GM18867 (cell line): Measurements from ENCODE around the gene RAPGEF2.
A peak's percentile ranks its signal among the peaks of the same experiment; 100 is the strongest.

ENCODE experiments used
- ATAC-seq: cut with Tn5 transposase; IDR thresholded peaks from one replicate; pipeline ENCODE4 v1.9.1; 2021; ENCODE audit warnings: mild to moderate bottlenecking, moderate library complexity; ENCODE audit not compliant: unreplicated experiment

Gene RAPGEF2

DNA sequence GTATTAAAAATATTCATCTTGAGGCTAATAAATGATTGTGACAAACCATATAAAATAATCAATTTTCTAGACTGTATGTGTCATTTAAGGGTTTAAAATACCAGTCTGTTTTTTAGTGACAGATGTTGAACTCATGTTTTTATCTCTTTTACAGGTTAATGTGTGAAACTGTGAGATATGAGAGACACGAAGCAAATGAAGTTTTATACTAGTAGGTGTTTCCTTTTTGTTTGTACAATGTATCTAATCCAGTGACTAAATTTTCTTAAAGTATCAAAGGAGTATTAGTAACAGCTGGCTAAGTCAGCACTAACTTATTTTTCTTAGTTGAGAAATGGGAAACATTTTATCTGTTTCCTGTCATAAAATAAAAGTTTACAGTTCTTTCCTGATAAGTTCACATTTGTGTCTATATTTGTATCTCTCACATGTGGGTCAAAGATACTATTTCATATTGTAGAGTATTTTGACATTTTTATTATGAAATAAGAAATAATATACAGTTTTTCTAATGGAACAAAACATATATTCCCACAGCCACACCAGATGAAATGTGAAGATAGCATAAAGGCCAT is 90.3 kb downstream of the RAPGEF2 start:
- ATAC-seq: no peak

DNA sequence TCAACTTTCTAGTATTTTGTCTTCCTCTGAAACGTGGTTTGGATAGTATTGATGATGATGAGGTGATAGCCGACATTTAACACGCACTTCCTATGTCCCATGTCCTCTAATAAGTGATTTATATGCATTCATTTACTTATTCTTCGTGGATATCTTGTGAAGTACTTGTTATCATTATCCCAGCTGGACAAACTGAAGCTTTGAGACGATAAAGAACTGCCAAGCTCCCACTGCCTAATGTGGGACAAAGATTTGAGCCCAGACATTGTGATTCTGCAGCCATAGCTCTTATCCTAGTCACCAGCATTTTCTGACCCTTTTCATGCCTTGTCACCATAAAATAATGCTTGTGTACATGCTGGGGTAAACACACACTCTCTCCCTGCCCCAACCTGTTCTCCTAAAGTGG is 92.5 kb downstream of the RAPGEF2 start:
- ATAC-seq: no peak

DNA sequence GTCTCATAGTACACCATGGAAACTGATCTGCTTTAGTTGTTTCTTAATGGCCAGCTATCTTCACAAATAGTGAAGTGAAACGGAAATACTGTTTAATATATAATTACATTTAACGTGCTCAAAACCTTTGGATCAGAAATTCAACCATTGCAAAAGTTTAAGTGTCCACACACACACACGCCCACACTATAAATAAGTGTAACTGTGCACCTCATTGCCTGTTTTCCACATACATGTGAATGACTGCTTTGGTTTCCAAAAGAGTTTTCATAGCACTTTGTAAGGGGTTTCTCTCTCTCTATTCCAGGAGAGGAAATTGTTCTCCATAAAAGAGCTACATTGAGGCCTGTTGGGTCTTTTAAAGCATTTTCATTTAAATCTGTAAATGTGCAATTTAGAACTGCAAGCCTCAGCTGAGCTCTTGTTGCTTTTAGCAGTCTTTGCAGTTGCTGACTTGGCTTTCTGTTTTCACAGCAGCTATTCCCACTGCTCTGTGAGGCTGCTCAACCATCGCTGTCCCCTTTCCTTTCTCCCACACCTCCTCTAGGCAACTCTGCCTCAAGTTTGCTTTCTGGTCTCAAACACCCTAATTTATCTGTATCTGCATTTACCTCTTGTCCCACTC is 94.5 kb downstream of the RAPGEF2 start:
- ATAC-seq: no peak

DNA sequence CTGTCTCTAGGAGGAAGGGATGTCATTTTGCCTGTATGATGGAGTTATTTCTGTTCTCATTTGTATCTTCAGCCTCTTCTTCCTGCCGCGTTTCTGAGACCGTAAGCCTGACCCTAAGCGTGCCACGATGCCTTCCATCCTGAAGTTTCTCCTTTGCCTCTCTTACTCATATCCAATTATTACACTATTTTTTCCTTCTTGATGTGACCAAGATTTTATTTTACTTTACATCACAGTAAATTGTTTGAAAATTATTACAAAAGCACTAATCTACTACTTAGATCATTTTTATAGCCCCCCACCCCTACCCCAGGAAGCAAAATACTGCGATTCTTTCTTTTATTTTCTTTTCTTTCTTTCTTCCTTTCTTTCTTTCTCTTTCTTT is 95.0 kb downstream of the RAPGEF2 start:
- ATAC-seq: no peak

DNA sequence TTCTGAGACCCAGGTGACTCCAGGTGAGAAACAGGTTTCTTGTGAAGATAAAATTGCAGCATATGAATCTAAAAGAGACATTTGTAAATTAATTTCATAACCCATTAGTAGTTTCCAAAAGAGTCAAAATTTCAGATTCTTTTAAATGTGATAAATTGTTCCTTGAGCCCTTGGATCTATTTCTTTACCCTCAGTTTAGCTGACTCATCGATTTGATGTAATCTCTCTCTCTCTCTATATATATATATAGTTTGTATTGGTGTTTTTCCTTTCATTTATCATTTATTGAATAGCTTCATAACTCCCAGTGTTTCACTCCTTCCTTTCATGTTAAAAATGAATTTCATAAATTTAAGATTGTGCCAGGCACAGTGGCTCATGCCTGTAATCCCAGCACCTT is 96.9 kb downstream of the RAPGEF2 start:
- no peak for ATAC-seq

DNA sequence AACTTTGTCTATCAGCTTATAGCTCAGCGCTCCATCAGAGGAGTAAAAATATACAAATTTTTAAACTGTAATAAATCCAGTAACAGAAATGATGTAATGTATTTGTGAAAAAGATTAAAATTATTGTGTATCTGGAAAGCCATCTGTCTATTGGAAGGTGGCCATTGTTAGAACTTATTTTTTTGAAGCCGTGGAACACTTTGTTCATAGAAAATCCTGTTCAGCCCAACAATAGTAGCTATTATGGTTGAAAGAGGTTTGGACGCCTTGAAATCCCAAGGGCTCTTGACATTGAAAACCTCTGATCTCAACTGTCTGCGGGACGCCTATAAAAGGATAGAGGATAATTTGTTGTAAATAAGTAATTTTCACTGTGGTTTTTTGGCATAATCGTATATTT is 98.3 kb downstream of the RAPGEF2 start:
- ATAC-seq: no peak

DNA sequence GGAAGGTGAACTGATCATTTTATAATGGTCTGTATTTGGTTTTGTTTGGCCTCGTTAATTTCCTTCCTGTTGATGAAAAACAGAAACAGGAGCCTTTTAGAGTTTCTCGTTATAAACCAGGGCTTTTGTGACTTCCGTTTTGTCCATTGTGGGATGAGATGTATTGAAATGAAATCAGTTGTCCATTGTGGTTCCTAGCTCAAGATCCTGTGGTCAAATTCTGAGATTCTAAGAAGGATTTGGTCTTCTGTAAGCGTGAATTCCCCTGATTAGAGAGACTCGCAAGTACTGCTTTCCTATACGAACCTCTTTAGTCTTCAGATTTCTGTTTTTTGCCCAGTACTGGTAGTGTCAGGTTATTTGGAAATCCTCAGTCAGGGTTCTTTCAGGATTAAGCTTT is 101.7 kb downstream of the RAPGEF2 start:
- no peak for ATAC-seq

DNA sequence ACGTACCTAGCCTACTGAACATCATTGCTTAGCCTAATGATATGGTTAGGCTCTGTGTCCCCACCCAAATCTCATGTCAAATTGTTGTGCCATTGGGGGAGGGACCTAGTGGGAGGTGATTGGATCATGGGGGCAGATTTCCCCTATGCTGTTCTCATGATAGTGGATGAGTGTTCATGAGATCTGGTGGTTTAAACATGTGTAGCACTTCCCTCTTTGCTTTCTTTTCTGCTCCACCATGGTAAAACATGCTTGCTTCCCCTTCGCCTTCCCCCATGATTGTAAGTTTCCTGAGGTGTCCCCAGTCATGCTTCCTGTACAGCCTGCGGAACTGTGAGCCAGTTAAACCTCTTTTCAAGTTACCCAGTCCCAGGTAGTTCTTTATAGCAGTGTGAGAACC is 102.6 kb downstream of the RAPGEF2 start:
- no peak for ATAC-seq

DNA sequence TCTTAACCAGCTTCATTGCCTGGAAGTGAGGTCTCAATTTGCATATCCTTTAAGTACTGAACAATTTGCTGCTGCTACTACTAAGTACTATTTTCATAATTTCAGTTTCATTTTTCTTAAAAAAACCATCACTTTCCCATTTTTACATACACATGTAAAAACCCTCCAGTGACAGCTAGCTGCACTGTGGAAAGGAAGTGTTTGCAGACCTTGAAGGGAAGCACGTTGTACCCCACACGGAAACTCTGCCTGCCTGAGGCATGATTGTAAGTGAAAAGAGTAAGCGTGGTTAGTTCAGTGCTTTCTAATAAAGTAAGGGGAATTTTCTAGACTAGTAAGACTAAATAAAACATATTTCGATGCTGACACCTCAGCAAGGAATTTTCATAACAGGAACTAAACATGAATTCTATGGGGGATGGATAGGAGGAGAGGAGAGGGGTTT is 103.6 kb downstream of the RAPGEF2 start:
- peak; percentile 86 for ATAC-seq

DNA sequence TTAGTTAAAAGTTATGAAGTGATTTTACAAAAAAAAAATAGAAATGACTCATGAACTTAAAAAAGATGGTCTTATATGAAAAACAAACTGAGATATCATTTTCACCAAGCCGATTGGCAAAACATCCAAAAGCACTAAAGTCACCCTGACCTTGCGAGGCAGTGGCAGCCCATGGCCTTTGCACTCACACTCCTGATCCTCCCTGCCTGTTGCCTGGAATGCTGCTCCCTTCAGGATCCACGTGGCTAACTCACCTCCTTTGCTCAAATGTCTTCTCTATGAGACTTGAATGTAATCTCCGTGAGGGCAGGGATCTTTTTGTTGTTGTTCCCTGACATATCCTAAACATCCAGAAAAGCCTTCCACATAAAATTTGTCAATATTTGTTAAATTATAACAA is 106.4 kb downstream of the RAPGEF2 start:
- ATAC-seq: no peak

DNA sequence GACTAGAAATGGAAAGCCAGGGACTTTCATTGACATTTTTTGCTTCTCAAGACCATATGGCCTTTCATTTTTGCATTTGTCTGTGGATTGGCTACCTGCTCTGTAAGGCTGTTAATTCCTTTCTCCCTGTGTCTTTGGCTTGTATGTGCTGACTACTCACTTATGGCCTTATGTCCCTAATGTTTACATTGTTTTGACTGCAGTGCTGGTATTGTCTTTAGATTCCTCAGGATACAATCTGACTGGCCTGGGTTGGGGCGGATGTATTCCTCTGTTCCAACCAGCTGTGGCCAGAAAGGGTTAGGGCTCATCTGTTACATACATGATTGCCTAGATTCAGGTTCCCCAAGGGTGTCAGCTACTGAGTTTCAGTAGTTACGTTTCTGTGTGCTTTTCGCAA is 108.1 kb downstream of the RAPGEF2 start:
- no peak for ATAC-seq

DNA sequence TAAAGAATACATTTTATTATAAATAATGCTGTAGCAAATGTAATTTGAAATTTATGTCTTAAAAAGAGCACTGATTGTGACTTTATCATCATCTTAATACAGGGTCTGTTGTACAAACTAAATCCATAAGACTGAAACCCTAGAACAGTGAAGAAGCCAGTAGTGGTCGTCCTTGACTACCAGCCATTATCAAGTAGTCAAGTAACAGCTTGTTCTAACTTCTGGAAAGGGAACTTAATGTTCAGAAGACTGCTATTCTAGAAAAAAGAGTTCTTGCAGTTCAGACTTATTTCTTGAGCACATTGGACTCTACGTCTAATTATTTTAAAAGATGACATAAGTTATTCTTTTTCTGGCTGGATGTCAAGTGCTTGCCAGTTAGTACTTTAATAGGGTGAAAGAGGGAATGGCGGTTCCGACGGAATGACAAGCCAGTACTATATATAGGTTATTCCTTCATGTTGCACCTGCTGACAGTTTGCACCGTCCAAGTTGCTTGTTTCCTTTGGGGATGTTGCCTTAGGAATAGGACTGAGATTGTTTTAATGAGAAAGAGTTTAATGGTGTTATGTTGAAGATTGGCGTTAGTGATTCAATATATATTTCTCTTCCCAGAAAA is 109.9 kb downstream of the RAPGEF2 start:
- no peak for ATAC-seq

DNA sequence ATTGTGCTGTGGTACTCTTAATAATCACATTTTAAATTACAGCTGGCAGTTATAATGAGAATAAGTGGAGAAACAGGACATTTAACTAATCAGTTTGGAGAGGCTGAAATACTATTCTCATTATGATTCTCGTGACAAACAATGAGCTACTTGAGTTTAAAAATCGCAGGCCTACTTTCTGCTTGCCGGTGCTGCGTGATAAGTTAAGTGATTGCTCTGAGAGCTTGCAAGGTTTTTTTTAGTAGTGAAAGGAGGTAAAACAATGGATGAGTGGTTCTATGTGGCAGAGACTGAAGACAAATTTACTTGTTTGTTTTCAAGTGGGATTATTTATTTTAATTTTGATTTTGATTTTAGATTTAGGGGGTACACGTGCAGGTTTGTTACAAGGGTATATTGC is 114.0 kb downstream of the RAPGEF2 start:
- no peak for ATAC-seq

DNA sequence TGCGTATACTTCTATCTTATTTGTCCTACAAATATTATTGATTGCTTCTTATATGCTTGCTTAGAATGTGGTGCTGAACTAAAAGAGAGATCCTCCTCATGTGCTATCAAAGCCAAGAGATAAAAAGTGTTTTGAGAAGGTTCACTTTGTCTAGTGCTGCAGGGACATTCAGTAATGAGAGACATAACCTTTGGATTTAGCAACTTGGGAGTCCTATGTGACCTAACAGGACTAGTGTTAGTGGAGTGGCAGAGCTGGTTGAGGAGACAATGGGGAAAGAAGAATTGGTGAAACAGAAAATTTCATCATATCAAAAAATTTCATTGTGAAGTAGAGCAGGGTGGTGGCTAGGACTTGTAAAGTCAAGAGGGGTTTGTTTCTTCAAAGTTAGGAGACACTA is 117.0 kb downstream of the RAPGEF2 start:
- no peak for ATAC-seq

DNA sequence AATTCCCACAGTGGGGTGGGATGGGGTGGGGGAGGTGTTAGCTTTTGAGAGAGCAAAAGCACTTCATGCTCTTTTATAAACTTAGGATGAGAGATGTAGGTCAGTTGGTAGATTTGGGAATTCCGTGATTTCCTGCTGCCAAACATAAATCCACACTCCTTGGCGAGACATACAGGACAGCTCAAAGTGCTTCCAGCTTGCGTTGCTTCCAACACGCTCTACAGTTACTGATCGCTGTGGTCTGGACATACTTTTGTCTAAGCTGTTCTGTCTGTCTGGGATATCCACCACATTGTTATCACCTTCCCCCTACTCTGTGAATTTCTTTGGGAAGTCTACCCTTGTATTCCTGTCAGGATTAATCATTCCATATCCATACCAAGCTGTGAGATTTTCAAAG is 117.5 kb downstream of the RAPGEF2 start:
- no peak for ATAC-seq

DNA sequence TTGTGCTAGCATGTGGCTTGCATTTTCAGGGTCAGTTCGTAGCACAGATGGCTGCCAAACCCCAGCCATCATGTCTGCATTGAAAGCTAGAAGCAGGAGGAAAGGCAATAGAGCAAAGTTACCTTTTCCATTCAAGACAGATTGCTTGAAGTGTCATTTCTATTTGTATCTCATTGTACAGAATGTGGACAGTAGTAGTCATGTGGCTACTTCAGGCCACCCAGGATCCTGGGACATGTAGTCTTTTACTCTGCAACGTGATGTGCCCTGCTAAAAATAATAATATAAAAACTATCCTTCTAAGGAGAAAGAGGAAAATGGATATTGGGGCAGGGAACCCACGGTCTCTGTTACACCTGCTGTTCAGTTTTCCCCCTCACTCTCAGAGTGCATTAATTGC is 118.4 kb downstream of the RAPGEF2 start:
- no peak for ATAC-seq

DNA sequence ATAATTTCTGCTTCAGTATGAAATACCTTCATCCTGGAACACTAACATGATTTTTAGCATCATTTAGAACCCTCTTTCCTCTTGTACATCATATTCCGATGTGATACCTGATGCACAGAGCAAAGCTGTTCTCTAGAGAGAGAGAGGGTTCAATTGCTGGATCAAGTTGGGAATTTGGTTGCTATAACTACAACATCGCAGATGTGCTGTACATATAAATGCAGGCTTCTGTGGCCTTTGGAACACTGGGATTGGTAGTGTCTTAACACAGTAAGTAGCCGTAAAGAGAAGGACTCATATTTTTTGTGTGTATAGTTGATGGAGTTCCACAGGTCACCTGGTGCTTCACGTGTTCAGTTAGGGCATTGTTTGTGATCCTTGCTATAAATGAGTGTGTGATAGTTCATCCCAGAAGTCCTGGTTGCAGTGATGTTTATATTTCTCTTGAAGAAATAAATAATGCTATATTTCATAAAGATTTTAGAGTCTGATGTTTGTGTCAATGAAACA is 119.2 kb downstream of the RAPGEF2 start:
- no peak for ATAC-seq

DNA sequence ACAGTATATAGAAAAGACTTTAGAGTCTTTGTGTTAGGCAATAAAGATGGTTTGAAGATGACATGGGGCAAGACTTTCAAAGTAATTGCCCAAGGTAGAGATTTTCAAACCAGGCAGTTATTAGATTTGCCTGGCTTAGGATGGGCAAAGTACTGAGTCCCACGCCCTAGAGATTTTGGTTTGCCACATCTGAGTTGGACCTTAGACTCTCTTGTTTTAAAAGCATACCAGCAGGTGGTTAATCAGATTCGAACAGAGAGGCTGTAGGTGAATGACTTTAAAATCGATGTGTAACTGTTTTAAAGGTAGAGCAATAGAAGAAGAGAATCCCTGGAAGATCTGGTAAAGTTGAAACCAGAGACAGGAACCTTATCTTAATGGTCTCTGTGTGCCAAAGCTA is 121.5 kb downstream of the RAPGEF2 start:
- ATAC-seq: no peak

DNA sequence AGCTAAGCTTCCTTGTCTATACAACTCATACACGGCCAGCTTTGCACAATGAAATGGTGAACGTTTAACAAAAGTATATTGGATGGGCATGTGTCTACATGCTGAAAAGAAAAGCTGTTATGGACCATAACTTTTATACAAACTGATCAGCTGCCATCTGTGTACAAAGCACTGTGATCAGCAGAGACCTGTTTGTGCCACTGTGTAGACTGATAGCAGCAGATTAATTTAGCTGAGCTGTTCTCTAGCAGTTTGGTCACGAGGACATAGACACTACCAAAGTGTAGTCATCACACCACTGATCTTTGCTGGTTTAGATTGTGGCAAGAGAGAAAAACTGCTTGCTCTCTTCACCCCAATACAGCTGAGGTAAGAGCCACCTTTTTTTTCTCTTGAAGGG is 124.5 kb downstream of the RAPGEF2 start:
- ATAC-seq: no peak

DNA sequence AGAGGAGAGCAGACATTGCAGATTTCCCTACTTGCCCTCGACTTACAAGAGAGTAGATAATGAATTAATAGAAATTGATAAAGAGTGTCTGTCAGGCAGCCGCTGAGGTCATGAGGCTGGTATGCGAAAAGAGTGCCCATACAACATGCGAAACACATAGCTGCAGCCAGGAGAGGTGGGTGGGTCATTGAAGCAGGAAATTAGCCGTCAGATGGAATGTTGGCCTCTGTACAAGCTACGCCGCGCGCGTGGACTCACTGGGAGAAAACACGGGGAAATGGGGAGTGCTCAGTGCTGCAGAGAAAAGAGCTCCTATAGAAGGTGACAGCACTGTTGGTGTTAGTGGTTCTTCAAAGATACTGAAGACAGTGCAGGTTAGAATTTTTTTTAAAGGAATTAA is 125.1 kb downstream of the RAPGEF2 start:
- no peak for ATAC-seq

DNA sequence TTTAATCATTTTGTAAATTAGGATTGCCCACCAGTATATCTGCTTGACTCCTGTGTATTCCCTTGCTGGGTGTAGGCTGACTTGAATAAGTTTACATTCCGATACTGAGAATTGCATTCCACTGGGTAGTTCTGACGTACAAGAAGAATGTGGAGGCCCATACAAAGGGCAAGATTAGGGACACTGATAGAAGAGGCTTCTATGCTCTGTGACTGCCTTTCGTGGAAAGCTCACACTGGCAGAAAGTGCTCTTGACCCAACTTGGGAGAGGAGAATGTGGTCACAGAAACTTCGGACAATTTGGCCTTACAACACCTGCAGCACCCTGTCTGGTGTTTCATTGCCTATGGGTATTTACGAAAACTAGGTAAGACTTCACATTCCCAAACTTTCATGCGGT is 126.3 kb downstream of the RAPGEF2 start:
- ATAC-seq: no peak

DNA sequence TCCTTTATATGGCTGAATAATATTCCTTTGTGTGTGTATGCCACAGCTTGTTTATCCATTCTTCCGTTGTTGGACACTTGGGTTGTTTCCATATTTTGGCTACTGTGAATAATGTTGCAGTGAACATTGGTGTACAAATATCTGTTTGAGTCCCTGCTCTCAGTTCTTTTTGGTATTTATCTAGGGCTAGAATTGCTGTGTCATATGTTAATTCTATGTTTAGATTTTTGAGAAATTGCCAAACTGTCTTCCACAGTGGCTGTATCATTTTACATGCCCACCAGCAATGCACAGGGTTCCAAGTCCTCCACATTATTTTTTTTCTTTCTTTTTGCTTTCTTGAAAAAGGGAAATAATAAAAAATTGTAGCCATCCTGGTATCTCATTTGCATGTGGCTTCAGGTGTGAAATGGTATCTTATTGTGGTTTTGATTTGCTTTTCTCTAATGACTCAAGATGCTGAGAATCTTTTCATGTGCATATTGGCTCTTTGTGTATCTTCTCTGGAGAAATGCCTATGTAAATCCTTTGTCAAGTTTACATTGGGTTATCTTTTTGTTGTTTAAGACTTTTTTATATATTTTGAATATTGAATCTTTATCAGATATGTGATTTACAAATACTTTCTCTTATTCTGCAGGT is 129.7 kb downstream of the RAPGEF2 start:
- peak; percentile 65 for ATAC-seq
